CD4-positive, alpha-beta T cell treated with Interleukin-6 for 4 hours (primary cell): ENCODE results near the gene GSTO1.

Source experiments
- DNase-seq: peaks from one replicate; pipeline ENCODE4 v3.0.0-alpha.2; 2020; ENCODE audit warnings: mixed read lengths

GSTO1 gene

DNA sequence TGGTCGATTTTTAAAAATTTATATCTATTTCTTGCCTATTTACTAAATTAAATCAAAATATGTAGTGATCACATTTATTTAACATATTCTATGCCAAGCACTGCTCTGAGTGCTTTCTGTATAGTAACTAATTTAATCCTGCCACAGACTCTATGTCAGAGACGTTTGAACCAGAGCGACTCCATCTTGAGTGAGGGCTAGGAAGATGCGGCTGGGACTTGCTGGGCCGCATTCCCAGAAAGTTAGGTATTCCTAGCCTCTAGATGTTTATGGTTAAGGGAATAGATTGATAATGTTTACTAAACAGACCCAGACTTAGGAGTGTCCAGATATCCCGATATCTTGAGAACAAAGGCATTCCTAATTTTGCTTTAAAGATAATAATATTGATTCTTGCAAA is 3.2 kb upstream of the GSTO1 start:
- DNase-seq, result no peak

DNA sequence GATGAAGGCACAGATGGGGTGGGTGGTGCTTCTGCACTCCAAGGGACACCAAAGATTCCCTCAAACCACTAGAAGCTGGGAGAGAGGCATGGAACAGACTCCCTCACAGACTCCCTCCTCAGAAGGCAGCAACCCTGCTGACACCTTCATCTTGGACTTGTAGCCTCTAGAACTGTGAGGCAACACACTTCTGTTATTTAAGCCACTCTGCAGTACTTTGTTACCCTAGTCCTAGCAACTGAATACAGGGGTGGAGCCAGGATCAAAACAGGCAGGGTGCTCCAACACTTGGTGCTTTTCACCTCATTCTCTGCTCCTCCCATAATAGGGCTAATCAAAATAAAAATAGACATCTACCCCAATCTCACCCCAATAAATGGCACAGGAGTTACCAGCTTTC is 2.3 kb upstream of the GSTO1 start:
- no peak for DNase-seq

DNA sequence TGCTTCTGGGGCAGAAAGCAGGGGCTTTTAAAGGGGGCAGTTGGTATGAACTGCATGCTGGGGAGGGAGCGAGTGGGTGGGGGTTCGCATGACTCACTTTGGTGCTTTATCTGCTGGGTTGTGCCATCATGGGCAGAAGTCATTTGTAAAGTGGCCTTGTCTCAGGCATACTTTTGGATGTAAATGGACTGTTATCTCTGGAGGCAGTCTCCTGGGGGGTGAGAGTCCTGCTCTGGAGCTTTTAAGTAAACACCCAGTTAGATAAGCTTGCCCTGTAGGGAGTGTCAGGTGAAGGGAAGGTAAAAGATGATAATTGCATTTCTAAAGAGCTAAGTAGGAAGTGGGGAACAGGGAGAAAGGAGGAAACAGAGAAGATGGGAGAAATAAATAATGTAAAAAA is 1.6 kb upstream of the GSTO1 start:
- DNase-seq, result no peak

DNA sequence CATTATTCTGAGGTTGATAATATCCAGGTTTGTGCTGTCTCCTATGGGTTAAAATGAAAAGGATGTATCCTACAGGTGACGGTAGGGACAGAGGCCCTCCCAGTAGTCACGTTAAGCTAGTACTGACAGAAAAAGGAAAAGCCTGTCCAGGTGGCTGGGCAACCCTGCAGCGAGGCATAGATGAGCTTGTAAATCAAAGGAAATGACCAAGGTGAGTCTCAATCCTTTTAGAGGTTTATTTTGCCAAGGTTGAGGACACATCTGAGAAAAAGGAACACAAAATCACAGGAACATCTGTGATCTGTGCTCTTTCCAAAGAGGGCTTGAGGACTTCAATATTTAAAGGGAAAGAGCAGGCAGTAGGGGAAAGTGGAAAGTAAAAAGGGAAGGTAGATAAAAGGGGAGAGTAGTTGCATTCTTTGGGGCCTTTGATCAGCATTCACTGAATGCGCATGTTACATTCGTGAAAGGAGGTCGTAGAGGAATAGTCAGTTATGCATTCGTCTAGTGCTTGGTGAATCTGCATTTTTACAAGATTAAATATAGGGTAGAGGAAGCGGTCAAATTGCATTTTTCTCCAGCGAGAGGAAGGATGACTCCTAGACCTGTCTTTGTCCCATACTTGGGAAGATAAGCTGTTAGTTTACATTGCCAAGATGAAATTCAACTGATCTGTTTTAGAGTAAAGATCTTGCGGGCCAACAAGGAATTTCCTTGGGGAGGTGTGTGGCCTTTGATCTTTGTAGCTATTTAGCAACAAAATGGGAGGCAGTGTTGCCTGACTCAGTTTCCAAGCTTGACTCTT is 884 bp upstream of the GSTO1 start:
- no peak for DNase-seq

DNA sequence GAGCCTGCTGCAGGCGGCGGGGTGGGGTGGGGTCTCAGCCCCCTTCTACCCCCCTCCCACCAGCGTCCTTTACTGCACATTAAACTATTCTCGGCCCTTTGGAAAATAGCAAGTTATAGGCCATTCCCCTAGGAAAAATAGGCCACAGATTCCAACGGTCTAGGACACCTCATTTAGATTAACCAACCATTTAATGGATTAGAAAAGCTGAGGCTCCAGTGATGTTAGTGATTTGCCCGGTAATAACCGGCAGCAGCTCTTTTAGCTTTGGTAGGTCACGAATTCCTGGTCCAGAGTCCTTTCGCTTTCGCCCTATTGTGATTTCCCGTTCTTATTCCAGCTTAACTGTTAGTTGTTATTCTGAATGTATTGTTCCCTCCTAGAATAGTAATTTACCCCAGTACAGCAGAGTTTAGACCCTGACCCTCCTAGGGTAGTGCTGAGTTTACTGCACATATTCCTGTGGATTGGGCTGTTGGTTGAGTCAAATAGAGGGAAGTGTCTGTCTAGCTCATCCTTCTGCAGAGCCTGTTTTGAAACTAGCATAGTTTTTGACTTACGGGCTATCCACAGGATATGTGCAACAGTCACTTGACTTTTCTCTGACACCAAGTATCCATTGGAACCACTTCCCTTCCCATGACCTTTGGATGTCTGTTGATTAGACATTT is 754 bp downstream of the GSTO1 start:
- DNase-seq, result peak; percentile 16

DNA sequence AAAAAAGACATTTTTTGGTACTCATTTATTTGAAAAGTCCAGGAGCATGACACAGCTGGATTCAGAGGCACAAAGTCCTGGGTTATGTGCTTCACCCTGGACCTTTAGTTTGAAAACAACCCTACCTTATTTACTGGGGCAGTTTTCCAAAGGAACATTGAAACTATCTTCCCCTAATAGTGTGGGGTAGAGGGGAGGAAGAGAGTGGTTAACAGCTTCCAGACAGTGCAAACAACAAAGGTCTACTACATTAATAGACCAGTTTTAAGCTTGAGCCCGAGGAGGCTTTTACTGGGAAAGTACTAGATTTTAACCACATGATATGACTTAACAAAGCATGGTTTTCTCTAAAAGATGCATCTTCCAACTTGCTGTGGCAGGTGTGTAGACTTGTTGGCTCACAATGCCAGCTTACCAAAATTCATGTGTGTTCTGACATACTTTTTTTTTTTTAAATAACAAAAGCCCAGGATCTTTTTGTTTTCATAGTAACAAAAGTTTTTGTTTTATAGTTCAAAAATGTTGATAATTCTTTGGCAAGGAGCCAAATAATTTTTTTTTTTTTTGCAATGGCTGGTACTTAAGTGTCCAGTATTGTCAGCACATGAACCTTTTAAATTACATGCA is 1.8 kb downstream of the GSTO1 start:
- peak; percentile 14 for DNase-seq

DNA sequence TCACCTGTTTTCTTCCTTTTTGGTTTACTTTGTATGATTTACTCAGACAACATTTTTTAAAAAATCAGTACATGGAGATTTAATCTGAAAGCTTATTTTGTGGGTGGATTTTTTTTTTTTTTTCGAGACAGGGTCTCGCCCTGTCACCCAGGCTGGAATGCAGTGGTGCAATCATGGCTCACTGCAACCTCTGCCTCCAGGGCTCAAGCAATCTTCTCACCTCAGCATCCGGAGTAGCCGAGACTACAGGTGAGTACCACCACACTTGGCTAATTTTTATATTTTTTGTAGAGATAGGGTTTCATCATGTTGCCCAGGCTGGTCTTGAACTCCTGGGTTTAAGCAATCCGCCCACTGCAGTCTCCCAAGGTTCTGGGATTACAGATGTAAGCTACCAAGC is 2.5 kb downstream of the GSTO1 start:
- DNase-seq, result no peak

DNA sequence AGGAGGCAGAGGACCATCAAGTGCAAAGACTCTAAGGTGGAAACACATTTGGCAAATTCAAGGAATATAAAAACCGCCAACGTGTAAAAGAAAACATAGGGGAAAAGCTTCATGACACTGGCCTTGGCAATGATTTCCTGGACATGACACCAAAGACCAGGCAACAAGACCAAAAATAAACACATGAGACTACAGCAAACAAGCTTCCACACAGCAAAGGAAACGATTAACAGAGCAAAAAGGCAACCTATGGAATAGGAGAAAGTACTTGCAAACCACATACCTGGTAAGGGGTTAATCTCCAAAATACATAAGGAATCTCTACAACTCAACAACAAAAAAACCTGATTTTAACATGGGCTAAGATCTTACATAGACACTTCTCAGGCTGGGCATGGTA is 3.5 kb downstream of the GSTO1 start:
- no peak for DNase-seq

DNA sequence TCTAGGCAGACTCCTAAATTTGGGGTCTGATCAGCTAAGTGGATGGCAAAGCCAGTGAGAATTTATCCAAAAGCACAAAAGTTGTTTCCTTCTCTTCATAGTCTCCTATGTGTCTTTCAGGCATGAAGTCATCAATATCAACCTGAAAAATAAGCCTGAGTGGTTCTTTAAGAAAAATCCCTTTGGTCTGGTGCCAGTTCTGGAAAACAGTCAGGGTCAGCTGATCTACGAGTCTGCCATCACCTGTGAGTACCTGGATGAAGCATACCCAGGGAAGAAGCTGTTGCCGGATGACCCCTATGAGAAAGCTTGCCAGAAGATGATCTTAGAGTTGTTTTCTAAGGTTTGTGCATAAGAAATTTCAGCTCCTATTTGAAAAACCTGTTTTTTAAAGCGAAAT is 4.8 kb downstream of the GSTO1 start:
- DNase-seq, result no peak

DNA sequence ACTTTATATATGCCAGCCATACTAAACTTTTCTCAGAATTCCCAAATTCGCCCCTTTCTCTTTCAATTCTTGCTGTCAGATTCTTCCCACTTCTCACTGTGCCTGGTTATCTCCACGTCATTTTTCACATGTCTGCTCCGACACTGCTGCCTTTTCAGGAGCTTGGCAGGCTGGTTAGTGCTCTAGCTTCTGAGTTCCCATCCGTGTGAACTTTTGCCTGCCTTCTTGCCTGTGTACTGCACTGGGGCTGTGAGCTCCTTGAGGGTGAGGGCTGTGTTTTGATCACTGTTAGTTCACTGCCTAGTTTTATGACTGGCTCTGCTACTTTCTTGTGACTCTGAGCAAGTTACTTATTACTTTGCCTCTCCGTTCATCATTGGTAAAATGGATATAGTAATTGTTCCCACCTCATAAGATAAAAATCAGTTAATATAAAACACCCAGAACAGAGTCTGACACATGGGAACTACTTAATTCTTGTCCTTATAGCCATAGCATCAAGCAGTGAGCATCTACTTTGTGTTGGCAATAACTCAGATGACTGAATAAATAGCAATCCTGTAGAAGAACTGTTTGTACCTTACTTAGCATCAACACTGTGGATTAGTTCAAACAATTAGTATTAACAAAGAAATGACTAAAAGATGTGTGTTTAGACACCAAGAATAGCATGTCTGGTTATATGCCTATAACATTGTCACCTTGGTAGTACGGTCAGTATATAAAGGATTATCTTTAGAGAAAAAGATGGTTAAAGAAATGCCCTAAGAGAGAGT is 5.5 kb downstream of the GSTO1 start:
- DNase-seq, result peak; percentile 9

DNA sequence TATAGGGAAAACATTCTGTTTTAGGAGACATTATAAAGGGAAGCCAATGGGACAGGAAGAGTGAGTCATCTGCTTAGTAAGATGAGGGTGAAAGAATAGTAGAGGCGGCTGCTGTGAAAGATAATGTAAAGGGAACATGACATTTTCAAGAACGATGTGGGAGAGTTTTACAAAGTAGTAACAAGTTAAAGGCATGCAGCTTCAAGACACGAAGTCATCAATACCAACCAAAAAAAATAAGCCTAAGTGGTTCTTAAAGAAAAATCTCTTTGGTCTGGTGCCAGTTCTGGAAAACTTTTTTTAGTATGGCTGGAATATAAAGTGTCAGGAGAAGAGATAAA is 6.1 kb downstream of the GSTO1 start:
- peak; percentile 15 for DNase-seq

DNA sequence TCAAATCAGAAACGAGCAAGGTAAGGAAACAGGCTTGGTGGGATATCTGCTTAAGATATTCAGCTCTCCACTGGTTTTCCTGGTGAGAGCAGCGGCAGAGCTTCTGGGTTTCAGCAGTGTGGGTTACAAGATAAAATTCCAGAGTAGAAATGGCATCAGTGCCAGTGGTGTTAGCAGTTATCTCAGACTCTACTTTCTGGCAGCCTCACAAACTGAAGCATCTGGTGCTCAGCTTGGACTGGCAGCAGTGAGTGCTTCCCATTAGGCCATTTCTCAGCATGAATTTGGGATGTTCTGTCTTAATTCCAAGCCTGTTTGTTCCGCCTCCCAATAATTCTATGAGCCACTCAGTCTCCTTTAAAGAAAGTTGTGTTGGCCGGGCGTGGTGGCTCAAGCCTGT is 7.4 kb downstream of the GSTO1 start:
- no peak for DNase-seq

DNA sequence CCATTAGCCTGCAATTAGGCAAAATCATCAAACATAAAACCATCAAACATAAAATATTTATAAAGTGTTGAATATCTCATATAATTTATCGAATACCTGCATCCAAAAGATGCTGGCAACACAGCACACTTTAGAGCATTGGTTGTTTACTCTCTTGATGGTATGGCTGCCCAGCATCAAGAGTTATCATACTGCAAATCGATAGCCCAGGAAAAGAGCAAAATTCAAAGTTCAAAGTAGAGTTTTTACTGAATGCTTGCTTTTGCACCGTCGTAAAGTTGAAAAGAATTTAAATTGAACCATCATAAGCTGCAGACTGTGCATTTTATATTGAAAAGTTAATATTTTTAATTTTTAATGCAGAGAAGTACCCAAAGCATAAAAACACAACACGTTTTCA is 10.1 kb downstream of the GSTO1 start:
- DNase-seq, result no peak

DNA sequence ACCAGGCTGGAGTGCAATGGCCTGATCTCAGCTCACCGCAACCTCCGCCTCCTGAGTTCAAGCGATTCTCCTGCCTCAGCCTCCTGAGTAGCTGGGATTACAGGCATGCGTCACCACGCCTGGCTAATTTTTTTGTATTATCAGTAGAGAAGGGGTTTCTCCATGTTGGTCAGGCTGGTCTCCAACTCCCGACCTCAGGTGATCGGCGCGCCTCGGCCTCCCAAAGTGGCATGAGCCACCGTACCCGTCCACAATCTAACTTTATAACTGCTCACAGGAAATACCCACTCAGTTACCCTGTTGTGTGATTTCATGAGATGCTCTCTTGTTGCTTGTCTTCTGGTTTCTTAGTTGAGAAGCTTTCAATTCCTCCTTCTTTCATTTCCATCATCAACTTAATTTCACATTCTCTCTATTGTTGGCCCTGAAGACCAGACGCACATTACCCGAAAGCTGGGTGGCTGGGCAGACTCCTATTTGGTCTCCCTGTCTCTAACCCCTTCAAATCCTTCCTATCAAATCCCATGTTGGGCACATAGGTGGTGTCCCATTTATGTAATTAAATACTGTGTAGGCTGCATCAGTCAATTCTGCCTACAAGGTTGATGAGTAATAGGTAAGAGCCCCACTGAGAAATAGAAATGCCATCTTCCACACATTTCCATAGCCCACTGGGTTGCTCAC is 13.2 kb downstream of the GSTO1 start:
- no peak for DNase-seq

DNA sequence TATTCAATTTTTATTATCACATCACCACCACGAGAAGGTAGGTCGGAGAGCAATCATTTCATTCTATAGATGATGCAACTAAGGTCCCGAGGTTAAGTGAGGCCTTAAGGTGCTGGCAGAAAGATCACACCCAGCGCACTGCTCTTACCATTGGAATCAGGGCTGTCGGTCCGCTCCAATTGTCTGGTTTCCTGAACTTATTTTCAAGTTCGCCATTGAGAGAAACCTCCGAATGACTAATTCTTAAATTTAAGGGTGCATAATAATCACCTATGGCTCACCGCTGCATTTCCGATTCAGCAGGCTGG is 13.7 kb downstream of the GSTO1 start:
- DNase-seq, result no peak

DNA sequence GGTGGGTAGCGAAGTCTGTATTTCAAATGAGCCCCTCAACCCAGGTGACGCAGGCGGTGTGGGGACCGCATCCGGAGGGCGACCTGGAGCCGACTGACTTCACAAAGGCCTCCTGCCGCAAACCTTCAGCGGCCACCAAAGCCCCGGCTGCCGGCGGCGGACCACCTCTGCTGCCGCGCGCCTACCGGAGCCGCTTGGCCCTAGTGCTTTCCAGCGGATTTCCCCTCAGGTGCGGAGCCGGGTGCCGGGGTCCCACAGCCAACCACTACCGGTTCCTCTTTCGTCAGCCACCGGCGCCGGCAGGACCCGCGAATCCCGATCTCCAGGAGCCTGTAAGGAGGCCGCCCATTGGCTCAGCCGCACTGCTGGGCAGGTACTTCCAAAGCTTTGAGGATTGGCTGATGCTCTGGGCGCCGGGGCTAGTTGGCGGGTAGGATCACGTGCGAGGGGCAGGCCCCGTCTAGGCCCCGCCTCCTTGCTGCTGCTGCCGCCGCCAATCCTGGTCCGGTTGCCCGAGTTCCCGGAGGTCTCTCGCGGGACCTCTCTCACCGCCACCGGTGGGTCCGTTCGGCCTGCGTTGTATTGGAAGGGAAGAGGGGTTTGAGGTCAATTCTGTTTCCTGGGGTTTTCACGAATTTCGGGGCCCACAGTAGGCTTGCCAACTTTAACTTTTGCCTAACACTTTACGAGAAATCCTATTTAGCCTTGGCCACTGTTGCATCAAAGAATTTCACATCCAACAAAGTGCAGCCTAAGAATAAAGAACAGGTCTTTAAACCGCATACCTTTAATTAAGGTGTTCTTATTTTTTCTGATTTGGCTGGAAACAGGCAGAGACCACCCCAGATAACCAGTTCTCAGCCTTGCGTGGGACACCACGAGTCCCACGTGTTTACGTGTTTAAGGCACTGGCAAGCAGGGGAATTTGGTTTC is 14.3 kb downstream of the GSTO1 start, which contains the start of gene GSTO2:
Gene GSTO2 (plus strand): TSS at position 472 of the 933 bp plus-strand sequence. CDS start 5,732 bp downstream, outside the sequence.
- peak; percentile 98 for DNase-seq

DNA sequence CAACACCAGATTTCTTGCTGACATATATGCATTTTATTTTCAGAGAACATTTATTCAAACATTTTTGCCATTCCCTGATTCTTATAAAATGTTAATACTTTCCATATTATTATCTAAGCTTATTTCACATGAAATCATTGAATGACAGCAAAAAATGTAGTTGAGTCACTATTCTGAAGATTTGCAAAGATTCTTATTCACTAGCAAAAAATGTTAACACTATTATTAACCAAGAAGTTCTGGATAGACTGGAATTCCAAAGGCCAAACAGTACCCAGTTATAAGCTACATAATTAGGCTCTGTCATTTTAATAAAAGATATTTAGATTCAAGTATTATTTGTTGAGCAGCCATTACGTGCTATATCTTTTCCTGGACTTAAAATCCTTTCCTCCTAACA is 18.6 kb downstream of the GSTO1 start:
- DNase-seq, result no peak

DNA sequence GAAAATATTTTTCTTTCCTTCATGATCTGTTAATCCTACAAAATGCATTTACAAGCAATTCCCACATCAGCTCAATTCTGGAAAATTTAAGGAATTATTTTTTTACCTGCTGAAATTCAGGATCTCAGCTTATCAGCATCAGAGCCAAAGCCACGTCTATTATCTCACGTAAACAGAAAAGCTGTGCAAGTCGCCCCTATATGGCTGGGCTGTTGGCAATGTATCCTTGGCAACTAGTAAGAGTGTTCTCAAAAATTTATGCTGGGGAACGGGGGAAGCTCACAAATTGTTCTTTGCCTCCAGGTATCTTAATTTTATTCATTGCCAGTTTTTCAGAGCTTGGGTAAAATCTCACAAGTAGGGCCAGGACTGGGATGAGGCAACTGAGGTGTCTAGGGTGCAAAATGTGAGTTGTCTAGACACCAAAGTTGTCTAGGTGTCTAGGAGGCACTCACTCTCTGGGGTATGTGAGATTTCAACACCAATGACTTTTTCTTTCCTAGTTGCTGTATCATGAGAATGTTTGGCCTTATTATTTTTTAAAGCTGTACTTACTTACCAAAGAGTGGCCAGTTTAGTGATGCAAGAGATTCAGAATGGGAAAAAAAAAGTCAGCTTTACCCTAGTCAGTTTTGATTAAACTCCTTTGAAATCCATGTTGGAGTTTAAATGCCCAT is 19.3 kb downstream of the GSTO1 start:
- no peak for DNase-seq

DNA sequence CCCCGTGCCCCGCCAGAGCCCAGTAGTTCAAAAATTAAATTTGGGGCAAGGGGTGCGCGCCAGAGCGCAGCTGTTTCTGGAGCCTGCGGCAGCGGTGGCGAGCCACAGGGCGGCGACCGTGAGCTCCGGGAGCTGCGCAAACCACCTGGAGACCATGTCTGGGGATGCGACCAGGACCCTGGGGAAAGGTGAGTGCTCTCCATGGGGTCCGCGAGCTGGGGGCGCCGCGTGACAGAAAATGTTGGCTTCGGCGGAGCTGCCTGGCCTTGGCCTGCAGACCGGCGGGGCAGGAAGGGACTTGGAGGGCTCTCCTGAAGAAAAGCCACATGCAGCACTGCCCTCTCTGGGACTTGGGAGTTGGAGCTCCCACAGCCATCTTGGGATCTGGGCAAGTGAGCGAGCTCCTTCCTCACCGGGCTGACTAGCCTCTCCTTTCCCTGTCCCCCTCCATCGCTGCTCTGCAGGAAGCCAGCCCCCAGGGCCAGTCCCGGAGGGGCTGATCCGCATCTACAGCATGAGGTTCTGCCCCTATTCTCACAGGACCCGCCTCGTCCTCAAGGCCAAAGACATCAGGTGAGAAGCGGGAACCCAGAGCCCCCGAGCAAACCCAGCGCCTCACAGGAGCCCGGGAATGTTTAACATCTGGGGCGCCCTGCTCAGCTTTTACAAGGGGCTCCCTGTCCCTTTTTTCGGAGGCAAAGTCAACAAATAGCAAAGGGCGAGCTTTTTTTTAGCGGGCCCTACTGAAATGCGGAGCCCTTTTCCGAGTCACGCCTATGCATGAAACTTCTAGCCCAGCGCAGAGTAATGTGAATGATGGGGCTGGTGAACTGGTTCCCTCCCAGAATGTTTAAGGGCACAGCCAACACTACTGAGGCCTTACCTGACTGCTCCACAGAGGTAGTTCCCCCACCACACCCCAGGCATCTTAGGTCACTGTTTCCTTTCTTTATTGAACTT is 20.4 kb downstream of the GSTO1 start:
- peak; percentile 66 for DNase-seq

DNA sequence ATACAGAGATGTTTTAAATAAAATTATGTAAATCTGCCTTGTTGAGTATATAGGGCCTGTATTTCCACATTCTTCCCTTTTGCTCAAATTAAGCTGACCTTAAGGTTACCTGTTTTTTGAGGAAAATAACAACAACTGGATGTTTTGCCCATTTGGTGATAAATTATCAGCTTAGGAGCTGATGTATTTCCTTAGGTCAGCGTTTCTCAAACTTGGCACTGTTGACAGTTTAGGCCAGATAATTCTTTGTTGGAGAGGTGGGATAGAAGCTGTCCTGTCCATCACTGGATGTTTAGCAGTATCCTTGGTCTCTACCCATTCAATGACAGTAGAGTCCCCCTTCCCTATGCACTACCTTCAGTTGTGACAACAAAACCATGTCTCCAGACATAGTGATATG is 21.5 kb downstream of the GSTO1 start:
- DNase-seq, result no peak
